Tibial artery (tissue), 4 donors: ENCODE measurements around the gene TOMM6.

Experiments used
- DNase-seq, 2 donors: peaks; one replicate each; pipeline ENCODE4 v3.0.0-alpha.2; 2019
- H3K27ac ChIP-seq, 2 donors: fragments of 200-600 bp; sonication (generic) in 1 of 2; 1 replicate in 1 of 2; 2 replicates in 1 of 2; pipeline ENCODE4 v1.5.1; 2018 to 2019; ENCODE audit warnings: mild to moderate bottlenecking in 1 of 2
- H3K27me3 ChIP-seq, 2 donors: fragments of 200-600 bp; sonication (generic) in 1 of 2; one replicate each; pipeline versions ENCODE4 v1.5.1 to v1.6.0; 2016 to 2019
- H3K36me3 ChIP-seq, 3 donors: fragments of 200-600 bp; sonication (generic) in 2 of 3; one replicate each; pipeline ENCODE4 v1.5.1; 2016 to 2019; ENCODE audit warnings: mild to moderate bottlenecking in 2 of 3
- H3K4me1 ChIP-seq, 4 donors: fragments of 200-600 bp; sonication (generic) in 2 of 4; 1 replicate in 3 of 4; 2 replicates in 1 of 4; pipeline ENCODE4 v1.5.1; 2016 to 2019
- H3K4me3 ChIP-seq, 2 donors: fragments of 200-600 bp; sonication (generic) in 1 of 2; 1 replicate in 1 of 2; 2 replicates in 1 of 2; pipeline ENCODE4 v1.5.1; 2018 to 2019; ENCODE audit warnings: mild to moderate bottlenecking in 2 of 2
- H3K9me3 ChIP-seq, 3 donors: fragments of 200-600 bp; sonication (generic) in 1 of 3; one replicate each; pipeline ENCODE4 v1.5.1; 2016 to 2019
- intact Hi-C: fragments of 100-400 bp; cut with DNase I; formaldehyde crosslinking; loops from one replicate; pipeline ENCODE4 v1.15.0; 2023; ENCODE audit warnings: low total_unique reads
- TF ChIP-seq, protein P1 (sequence below), 2 experiments: fragments of 200-600 bp in 1 of 2; fragments of 450-650 bp in 1 of 2; IDR thresholded peaks; one replicate each; pipeline ENCODE4 v1.5.1; 2017 to 2019; ENCODE audit warnings: antibody characterized with exemption in 2 of 2, mild to moderate bottlenecking in 1 of 2, moderate library complexity in 1 of 2

Gene TOMM6

DNA sequence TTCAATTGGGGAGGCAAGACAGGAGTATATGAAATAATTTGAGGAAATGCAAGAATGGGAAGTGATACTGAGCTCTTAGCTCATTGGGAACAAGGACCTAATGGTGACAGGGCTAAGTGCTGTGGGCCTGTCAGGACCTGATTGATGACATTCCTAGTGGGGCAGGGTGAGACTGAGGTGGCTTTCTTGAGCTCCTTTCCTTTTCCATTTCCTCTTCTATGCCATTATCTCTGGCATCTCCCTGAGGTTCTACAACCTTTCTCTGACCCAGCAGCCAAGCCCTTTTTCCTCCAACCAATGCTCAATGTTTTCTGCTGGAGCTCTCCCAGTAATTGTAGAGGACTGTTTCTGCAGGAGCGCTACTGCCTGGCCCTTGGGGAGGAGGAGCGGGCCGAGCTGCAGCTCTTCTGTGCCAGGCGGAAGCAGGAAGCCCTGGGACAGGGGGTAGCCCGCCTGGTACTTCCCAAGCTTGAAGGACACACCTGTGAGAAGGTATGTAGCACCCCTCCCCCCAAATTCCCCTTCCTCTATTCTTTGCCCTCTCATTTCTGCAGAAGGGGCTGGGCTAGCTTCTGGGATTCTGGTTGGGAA, 2.8 kb upstream of the TOMM6 start:
- H3K27me3 ChIP-seq: no peaks in the 10 kb centered on the region
- intact Hi-C loops: loop anchor here (5.0 to 10.0 kb wide), 4 partner anchors 80 to 430 kb away; partner anchors contain the start of gene MRPS10
- H3K9me3 ChIP-seq: no peaks in the 10 kb centered on the region
- no peak overlapping the region for H3K4me3 ChIP-seq
- no peak for DNase-seq
- no peak overlapping the region for H3K27ac ChIP-seq
- peaks cover 0 to 42% (median 27%) of the 10 kb centered on the region in 4 donors for H3K4me1 ChIP-seq
- peaks cover 0 to 8% (median 6%) of the 10 kb centered on the region in 3 donors for H3K36me3 ChIP-seq
- TF ChIP-seq, protein P1, sequence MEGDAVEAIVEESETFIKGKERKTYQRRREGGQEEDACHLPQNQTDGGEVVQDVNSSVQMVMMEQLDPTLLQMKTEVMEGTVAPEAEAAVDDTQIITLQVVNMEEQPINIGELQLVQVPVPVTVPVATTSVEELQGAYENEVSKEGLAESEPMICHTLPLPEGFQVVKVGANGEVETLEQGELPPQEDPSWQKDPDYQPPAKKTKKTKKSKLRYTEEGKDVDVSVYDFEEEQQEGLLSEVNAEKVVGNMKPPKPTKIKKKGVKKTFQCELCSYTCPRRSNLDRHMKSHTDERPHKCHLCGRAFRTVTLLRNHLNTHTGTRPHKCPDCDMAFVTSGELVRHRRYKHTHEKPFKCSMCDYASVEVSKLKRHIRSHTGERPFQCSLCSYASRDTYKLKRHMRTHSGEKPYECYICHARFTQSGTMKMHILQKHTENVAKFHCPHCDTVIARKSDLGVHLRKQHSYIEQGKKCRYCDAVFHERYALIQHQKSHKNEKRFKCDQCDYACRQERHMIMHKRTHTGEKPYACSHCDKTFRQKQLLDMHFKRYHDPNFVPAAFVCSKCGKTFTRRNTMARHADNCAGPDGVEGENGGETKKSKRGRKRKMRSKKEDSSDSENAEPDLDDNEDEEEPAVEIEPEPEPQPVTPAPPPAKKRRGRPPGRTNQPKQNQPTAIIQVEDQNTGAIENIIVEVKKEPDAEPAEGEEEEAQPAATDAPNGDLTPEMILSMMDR (IDR thresholded peaks at IDR 0.05): no peak

GRCh38 chr6:41785254-41785653, 2.2 kb upstream of the TOMM6 start:
- H3K27ac ChIP-seq: no peak overlapping the region
- peaks cover 0 to 42% (median 27%) of the 10 kb centered on the region in 4 donors for H3K4me1 ChIP-seq
- TF ChIP-seq, protein P1 (IDR thresholded peaks at IDR 0.05): no peak
- intact Hi-C loops: loop anchor here (5.0 to 10.0 kb wide), 3 partner anchors 80 to 430 kb away; partner anchors contain the start of gene MRPS10
- no peaks in the 10 kb centered on the region for H3K27me3 ChIP-seq
- H3K36me3 ChIP-seq: peaks cover 0 to 12% (median 12%) of the 10 kb centered on the region in 3 donors
- H3K4me3 ChIP-seq: no peak overlapping the region
- no peak for DNase-seq
- no peaks in the 10 kb centered on the region for H3K9me3 ChIP-seq

DNA sequence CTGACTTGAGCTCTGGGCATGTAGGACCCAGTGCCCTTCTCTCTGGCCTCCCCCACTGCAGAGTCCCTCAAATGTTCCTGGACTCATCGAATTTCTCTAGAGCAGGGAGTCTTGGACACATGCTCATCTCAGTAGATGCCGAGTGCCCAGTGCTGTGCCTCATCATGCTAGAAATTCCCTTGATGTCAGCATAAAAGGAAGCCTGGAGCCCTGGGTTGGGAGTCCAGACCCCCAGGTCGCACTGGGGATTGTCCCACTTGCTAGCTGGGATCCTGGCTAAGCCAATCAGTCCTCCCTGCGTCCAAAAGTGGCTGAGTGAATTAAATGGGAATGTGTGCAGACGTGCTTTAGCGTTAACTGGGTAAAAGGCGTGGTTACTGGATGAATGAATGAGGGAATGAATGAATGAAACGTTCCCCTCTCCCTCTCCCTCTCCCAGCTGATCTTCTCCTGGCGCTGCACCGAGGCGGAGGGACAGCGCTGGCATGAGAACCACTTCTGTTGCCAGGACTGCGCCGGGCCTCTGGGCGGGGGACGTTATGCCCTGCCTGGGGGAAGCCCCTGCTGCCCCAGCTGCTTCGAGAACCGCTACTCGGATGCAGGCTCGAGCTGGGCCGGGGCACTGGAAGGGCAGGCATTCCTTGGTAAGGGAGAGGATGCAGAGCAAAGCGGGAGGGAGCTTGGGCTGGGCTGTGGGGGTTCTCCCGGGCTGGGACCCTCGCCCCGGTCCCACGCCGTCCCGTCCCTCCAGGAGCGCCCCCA, 1.6 kb upstream of the TOMM6 start:
- intact Hi-C loops: loop anchor here (5.0 to 10.0 kb wide), 3 partner anchors 81 to 429 kb away; partner anchors contain the start of gene MRPS10

GRCh38 chr6:41786451-41787218, 859 bp upstream of the TOMM6 start:
- H3K4me3 ChIP-seq: peak overlapping the region; percentile 76 to 93
- H3K9me3 ChIP-seq: no peaks in the 10 kb centered on the region
- intact Hi-C loops: loop anchor here (1.0 to 10.0 kb wide), 4 partner anchors 82 to 428 kb away; partner anchors contain the start of gene MRPS10
- TF ChIP-seq, protein P1 (IDR thresholded peaks at IDR 0.05): peak; percentile 84 to 87
- H3K27me3 ChIP-seq: no peaks in the 10 kb centered on the region
- DNase-seq: peak; percentile 81 to 94
- peaks cover 8 to 26% (median 25%) of the 10 kb centered on the region in 3 donors for H3K36me3 ChIP-seq
- peaks cover 0 to 34% (median 19%) of the 10 kb centered on the region in 4 donors for H3K4me1 ChIP-seq
- peak overlapping the region; percentile 86 to 98 for H3K27ac ChIP-seq

More for the DNA sequence above, 1.6 kb upstream of the TOMM6 start:
- H3K9me3 ChIP-seq: no peaks in the 10 kb centered on the region
- H3K27me3 ChIP-seq: no peaks in the 10 kb centered on the region
- peak overlapping the region; percentile 76 to 93 for H3K4me3 ChIP-seq
- TF ChIP-seq, protein P1 (IDR thresholded peaks at IDR 0.05): no peak
- peak overlapping the region; percentile 86 to 98 for H3K27ac ChIP-seq
- H3K4me1 ChIP-seq: peaks cover 0 to 41% (median 26%) of the 10 kb centered on the region in 4 donors
- peaks cover 5 to 18% (median 18%) of the 10 kb centered on the region in 3 donors for H3K36me3 ChIP-seq
- DNase-seq: peak in 1 of 2 donors; percentile 26

- H3K9me3 ChIP-seq: no peaks in the 10 kb centered on the region
- intact Hi-C loops: loop anchor here (5.0 to 10.0 kb wide), 3 partner anchors 85 to 425 kb away; partner anchors contain the start of gene MRPS10
- H3K36me3 ChIP-seq: peaks cover 8 to 41% (median 37%) of the 10 kb centered on the region in 3 donors
- H3K27me3 ChIP-seq: no peaks in the 10 kb centered on the region
- DNase-seq: no peak
- no peak overlapping the region for H3K4me3 ChIP-seq
- no peak overlapping the region for H3K27ac ChIP-seq
- peaks cover 0 to 29% (median 19%) of the 10 kb centered on the region in 4 donors for H3K4me1 ChIP-seq
- TF ChIP-seq, protein P1 (IDR thresholded peaks at IDR 0.05): no peak
Observed at GRCh38 chr6:41789390-41789724, 1.9 kb downstream of the TOMM6 start.
